ENCODE results near the gene MYO1D. TPM values are rescaled to one million over a fixed set of nuclear protein-coding genes. Genes with fewer than 3 reads are reported as not detected.

MYO1D gene
- total RNA-seq, 1 experiment from 2014 or later = 29.9 TPM

DNA sequence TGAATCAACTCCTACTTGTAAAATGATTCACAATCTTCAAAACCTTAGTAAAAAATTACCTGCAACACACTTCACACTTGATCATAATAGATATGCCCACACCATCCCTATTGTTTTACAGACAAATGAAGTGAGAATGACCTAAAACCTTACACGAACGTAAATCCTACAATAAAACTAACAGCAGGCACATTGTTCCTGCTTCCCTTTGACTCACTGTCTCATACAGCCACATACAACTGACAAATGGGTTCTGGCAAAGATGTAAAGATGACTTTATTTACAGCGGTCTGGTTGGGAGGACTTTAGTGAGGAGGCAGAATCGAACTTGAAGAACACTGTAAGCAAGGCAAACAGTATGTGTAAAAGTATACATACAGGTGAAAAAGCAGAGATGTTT lies 188.7 kb downstream of the MYO1D start (continued):
- TF ChIP-seq, protein P1, sequence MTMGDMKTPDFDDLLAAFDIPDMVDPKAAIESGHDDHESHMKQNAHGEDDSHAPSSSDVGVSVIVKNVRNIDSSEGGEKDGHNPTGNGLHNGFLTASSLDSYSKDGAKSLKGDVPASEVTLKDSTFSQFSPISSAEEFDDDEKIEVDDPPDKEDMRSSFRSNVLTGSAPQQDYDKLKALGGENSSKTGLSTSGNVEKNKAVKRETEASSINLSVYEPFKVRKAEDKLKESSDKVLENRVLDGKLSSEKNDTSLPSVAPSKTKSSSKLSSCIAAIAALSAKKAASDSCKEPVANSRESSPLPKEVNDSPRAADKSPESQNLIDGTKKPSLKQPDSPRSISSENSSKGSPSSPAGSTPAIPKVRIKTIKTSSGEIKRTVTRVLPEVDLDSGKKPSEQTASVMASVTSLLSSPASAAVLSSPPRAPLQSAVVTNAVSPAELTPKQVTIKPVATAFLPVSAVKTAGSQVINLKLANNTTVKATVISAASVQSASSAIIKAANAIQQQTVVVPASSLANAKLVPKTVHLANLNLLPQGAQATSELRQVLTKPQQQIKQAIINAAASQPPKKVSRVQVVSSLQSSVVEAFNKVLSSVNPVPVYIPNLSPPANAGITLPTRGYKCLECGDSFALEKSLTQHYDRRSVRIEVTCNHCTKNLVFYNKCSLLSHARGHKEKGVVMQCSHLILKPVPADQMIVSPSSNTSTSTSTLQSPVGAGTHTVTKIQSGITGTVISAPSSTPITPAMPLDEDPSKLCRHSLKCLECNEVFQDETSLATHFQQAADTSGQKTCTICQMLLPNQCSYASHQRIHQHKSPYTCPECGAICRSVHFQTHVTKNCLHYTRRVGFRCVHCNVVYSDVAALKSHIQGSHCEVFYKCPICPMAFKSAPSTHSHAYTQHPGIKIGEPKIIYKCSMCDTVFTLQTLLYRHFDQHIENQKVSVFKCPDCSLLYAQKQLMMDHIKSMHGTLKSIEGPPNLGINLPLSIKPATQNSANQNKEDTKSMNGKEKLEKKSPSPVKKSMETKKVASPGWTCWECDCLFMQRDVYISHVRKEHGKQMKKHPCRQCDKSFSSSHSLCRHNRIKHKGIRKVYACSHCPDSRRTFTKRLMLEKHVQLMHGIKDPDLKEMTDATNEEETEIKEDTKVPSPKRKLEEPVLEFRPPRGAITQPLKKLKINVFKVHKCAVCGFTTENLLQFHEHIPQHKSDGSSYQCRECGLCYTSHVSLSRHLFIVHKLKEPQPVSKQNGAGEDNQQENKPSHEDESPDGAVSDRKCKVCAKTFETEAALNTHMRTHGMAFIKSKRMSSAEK (CRISPR knock-in tag; IDR thresholded peaks at IDR 0.05; ENCODE audit: borderline replicate concordance) = no peak

DNA sequence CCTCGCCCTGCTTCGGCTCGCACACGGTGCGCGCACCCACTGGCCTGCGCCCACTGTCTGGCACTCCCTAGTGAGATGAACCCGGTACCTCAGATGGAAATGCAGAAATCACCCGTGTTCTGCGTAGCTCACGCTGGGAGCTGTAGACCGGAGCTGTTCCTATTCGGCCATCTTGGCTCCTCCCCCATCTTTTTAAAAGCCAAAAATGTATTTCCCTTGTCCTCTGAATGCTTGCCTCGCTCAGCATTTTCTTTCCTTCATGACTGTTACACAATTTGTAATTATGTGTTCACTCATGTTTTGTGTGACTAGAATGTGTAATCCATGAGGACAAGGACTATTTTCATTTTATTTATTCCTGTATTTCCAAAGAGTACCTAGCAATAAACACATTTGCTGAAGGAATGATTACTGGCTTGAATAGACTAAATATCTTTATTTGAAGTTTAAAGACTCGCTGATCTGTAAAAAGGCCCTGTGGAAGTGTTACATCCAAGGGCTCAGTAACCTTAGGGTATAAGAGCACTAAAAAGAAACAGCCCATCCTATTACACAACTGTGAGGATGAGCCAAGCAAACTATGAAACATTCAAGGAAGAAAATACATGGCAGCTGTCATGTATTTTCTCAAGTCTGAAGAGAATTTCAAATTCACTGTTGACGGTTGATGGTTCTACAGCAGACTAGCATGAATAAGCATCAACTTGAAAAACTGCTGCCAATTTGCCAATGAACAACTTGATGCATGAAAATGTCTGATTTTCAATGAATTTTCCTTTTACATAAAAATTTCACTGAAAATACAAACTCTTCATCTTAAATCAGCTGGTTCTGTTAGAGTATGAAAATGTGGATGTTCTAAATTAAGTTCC lies 192.6 kb downstream of the MYO1D start:
- Mint-ChIP-seq H3K4me3 (peak overlapping the region; percentile 68), H3K4me1 (peaks cover 14% of the 10 kb centered on the region), H3K27ac (peak overlapping the region; percentile 90), H3K9me3 (peaks cover 13% of the 10 kb centered on the region), H3K36me3 (peaks cover 15% of the 10 kb centered on the region), H3K27me3 (ENCODE audit: low read depth) (no peaks in the 10 kb centered on the region; the same call in 1 of the 2 replicates)
- ChIA-PET POLR2A (no interaction called here), CTCF (no interaction called here)
- DNase-seq (ENCODE audit: low spot score) (no peak), ATAC-seq (no peak)
- TF ChIP-seq ZNF121 (CRISPR knock-in tag; IDR thresholded peaks at IDR 0.05) (no peak), ZNF317 (CRISPR knock-in tag; IDR thresholded peaks at IDR 0.05; ENCODE audit: borderline replicate concordance, low read depth) (no peak), ETV6 (CRISPR knock-in tag; IDR thresholded peaks at IDR 0.05) (no peak), EMX1 (CRISPR knock-in tag; IDR thresholded peaks at IDR 0.05) (no peak), NR1H2 (CRISPR knock-in tag; IDR thresholded peaks at IDR 0.05) (no peak), ZNF671 (CRISPR knock-in tag; IDR thresholded peaks at IDR 0.05) (no peak), KAT7 (CRISPR knock-in tag; IDR thresholded peaks at IDR 0.05; ENCODE audit: borderline replicate concordance) (no peak), TCF7 (CRISPR knock-in tag; IDR thresholded peaks at IDR 0.05; ENCODE audit: low read depth) (no peak), OVOL2 (CRISPR knock-in tag; IDR thresholded peaks at IDR 0.05; ENCODE audit: borderline replicate concordance) (no peak), ZNF263 (CRISPR knock-in tag; IDR thresholded peaks at IDR 0.05; ENCODE audit: low read depth) (no peak), CREB1 (CRISPR knock-in tag; IDR thresholded peaks at IDR 0.05) (no peak)
- TF ChIP-seq, protein P2, sequence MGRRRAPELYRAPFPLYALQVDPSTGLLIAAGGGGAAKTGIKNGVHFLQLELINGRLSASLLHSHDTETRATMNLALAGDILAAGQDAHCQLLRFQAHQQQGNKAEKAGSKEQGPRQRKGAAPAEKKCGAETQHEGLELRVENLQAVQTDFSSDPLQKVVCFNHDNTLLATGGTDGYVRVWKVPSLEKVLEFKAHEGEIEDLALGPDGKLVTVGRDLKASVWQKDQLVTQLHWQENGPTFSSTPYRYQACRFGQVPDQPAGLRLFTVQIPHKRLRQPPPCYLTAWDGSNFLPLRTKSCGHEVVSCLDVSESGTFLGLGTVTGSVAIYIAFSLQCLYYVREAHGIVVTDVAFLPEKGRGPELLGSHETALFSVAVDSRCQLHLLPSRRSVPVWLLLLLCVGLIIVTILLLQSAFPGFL (CRISPR knock-in tag; IDR thresholded peaks at IDR 0.05; ENCODE audit: borderline replicate concordance) = no peak
- TF ChIP-seq, protein P3, sequence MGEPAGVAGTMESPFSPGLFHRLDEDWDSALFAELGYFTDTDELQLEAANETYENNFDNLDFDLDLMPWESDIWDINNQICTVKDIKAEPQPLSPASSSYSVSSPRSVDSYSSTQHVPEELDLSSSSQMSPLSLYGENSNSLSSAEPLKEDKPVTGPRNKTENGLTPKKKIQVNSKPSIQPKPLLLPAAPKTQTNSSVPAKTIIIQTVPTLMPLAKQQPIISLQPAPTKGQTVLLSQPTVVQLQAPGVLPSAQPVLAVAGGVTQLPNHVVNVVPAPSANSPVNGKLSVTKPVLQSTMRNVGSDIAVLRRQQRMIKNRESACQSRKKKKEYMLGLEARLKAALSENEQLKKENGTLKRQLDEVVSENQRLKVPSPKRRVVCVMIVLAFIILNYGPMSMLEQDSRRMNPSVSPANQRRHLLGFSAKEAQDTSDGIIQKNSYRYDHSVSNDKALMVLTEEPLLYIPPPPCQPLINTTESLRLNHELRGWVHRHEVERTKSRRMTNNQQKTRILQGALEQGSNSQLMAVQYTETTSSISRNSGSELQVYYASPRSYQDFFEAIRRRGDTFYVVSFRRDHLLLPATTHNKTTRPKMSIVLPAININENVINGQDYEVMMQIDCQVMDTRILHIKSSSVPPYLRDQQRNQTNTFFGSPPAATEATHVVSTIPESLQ (CRISPR knock-in tag; IDR thresholded peaks at IDR 0.05) = no peak
- TF ChIP-seq, protein P4, sequence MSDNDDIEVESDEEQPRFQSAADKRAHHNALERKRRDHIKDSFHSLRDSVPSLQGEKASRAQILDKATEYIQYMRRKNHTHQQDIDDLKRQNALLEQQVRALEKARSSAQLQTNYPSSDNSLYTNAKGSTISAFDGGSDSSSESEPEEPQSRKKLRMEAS (CRISPR knock-in tag; IDR thresholded peaks at IDR 0.05) = no peak
- TF ChIP-seq, protein P5, sequence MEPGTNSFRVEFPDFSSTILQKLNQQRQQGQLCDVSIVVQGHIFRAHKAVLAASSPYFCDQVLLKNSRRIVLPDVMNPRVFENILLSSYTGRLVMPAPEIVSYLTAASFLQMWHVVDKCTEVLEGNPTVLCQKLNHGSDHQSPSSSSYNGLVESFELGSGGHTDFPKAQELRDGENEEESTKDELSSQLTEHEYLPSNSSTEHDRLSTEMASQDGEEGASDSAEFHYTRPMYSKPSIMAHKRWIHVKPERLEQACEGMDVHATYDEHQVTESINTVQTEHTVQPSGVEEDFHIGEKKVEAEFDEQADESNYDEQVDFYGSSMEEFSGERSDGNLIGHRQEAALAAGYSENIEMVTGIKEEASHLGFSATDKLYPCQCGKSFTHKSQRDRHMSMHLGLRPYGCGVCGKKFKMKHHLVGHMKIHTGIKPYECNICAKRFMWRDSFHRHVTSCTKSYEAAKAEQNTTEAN (CRISPR knock-in tag; IDR thresholded peaks at IDR 0.05) = no peak
- TF ChIP-seq, protein P6, sequence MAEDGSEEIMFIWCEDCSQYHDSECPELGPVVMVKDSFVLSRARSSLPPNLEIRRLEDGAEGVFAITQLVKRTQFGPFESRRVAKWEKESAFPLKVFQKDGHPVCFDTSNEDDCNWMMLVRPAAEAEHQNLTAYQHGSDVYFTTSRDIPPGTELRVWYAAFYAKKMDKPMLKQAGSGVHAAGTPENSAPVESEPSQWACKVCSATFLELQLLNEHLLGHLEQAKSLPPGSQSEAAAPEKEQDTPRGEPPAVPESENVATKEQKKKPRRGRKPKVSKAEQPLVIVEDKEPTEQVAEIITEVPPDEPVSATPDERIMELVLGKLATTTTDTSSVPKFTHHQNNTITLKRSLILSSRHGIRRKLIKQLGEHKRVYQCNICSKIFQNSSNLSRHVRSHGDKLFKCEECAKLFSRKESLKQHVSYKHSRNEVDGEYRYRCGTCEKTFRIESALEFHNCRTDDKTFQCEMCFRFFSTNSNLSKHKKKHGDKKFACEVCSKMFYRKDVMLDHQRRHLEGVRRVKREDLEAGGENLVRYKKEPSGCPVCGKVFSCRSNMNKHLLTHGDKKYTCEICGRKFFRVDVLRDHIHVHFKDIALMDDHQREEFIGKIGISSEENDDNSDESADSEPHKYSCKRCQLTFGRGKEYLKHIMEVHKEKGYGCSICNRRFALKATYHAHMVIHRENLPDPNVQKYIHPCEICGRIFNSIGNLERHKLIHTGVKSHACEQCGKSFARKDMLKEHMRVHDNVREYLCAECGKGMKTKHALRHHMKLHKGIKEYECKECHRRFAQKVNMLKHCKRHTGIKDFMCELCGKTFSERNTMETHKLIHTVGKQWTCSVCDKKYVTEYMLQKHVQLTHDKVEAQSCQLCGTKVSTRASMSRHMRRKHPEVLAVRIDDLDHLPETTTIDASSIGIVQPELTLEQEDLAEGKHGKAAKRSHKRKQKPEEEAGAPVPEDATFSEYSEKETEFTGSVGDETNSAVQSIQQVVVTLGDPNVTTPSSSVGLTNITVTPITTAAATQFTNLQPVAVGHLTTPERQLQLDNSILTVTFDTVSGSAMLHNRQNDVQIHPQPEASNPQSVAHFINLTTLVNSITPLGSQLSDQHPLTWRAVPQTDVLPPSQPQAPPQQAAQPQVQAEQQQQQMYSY (CRISPR knock-in tag; IDR thresholded peaks at IDR 0.05) = no peak
- TF ChIP-seq, protein P7, sequence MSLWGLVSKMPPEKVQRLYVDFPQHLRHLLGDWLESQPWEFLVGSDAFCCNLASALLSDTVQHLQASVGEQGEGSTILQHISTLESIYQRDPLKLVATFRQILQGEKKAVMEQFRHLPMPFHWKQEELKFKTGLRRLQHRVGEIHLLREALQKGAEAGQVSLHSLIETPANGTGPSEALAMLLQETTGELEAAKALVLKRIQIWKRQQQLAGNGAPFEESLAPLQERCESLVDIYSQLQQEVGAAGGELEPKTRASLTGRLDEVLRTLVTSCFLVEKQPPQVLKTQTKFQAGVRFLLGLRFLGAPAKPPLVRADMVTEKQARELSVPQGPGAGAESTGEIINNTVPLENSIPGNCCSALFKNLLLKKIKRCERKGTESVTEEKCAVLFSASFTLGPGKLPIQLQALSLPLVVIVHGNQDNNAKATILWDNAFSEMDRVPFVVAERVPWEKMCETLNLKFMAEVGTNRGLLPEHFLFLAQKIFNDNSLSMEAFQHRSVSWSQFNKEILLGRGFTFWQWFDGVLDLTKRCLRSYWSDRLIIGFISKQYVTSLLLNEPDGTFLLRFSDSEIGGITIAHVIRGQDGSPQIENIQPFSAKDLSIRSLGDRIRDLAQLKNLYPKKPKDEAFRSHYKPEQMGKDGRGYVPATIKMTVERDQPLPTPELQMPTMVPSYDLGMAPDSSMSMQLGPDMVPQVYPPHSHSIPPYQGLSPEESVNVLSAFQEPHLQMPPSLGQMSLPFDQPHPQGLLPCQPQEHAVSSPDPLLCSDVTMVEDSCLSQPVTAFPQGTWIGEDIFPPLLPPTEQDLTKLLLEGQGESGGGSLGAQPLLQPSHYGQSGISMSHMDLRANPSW (CRISPR knock-in tag; conservative IDR thresholded peaks at IDR 0.05; ENCODE audit: low read depth) = no peak
